ENCODE results near the gene MTHFSD.

The MTHFSD gene

GRCh38 chr16:86559802-86560305 lies 4.8 kb upstream of the MTHFSD start:
- no peaks in the 10 kb centered on the region for H3K9me3 ChIP-seq (ENCODE audit: insufficient read depth, low read length, severe bottlenecking)
- H3K4me1 ChIP-seq (ENCODE audit: insufficient read depth, low read length): peaks cover 21% of the 10 kb centered on the region
- H4K20me1 ChIP-seq (ENCODE audit: insufficient read depth, low read length): no peaks in the 10 kb centered on the region
- H3K27ac ChIP-seq (ENCODE audit: low read length): no peak overlapping the region
- no peaks in the 10 kb centered on the region for H3K36me3 ChIP-seq (ENCODE audit: insufficient read depth, low read length)
- H3K9ac ChIP-seq (ENCODE audit: low read depth, low read length): no peak overlapping the region
- no peak overlapping the region for H2AFZ ChIP-seq (ENCODE audit: low read depth, low read length)
- no peak for ATAC-seq (ENCODE audit: insufficient read depth, low read depth)
- peaks cover 8% of the 10 kb centered on the region for H3K27me3 ChIP-seq (ENCODE audit: insufficient read depth, low read length, poor library complexity)
- DNase-seq: no peak
- TF ChIP-seq CTCF (IDR thresholded peaks at IDR 0.05; ENCODE audit: borderline replicate concordance, extremely low read depth, low read length, poor library complexity, severe bottlenecking): no peak
- no peak for TF ChIP-seq EZH2 (IDR thresholded peaks at IDR 0.05; ENCODE audit: borderline replicate concordance, low read depth, low read length, severe bottlenecking)
- peaks cover under 1% of the 10 kb centered on the region; the same call in 1 of the 2 replicates for H3K79me2 ChIP-seq (ENCODE audit: insufficient read depth, low read length)
- H3K4me3 ChIP-seq (ENCODE audit: low read depth in 1 of 2, low read length in 2 of 2): no peak overlapping the region
- no peak overlapping the region for H3K4me2 ChIP-seq (ENCODE audit: insufficient read depth, low read length)

GRCh38 chr16:86558355-86559193 lies 3.5 kb upstream of the MTHFSD start:
- H3K4me1 ChIP-seq (ENCODE audit: insufficient read depth, low read length): peaks cover 24% of the 10 kb centered on the region
- no peaks in the 10 kb centered on the region for H3K27me3 ChIP-seq (ENCODE audit: insufficient read depth, low read length, poor library complexity)
- ATAC-seq (ENCODE audit: insufficient read depth, low read depth): no peak
- no peaks in the 10 kb centered on the region for H4K20me1 ChIP-seq (ENCODE audit: insufficient read depth, low read length)
- no peak overlapping the region for H3K4me2 ChIP-seq (ENCODE audit: insufficient read depth, low read length)
- DNase-seq: no peak
- no peak overlapping the region for H3K9ac ChIP-seq (ENCODE audit: low read depth, low read length)
- H2AFZ ChIP-seq (ENCODE audit: low read depth, low read length): 0 out of 2 replicates have a peak overlapping the region, but pooled peaks have one; percentile 31
- no peaks in the 10 kb centered on the region; the same call in 1 of the 2 replicates for H3K36me3 ChIP-seq (ENCODE audit: insufficient read depth, low read length)
- H3K9me3 ChIP-seq (ENCODE audit: insufficient read depth, low read length, severe bottlenecking): no peaks in the 10 kb centered on the region
- no peak overlapping the region for H3K27ac ChIP-seq (ENCODE audit: low read length)
- H3K4me3 ChIP-seq (ENCODE audit: low read depth in 1 of 2, low read length in 2 of 2): no peak overlapping the region
- TF ChIP-seq CTCF (IDR thresholded peaks at IDR 0.05; ENCODE audit: borderline replicate concordance, extremely low read depth, low read length, poor library complexity, severe bottlenecking) (no peak), EZH2 (IDR thresholded peaks at IDR 0.05; ENCODE audit: borderline replicate concordance, low read depth, low read length, severe bottlenecking) (no peak)
- peaks cover 11% of the 10 kb centered on the region for H3K79me2 ChIP-seq (ENCODE audit: insufficient read depth, low read length)

GRCh38 chr16:86557587-86557986 lies 2.6 kb upstream of the MTHFSD start:
- no peak overlapping the region for H3K4me2 ChIP-seq (ENCODE audit: insufficient read depth, low read length)
- no peak for TF ChIP-seq CTCF (IDR thresholded peaks at IDR 0.05; ENCODE audit: borderline replicate concordance, extremely low read depth, low read length, poor library complexity, severe bottlenecking)
- TF ChIP-seq EZH2 (IDR thresholded peaks at IDR 0.05; ENCODE audit: borderline replicate concordance, low read depth, low read length, severe bottlenecking): no peak
- no peak overlapping the region for H3K4me3 ChIP-seq (ENCODE audit: low read depth in 1 of 2, low read length in 2 of 2)
- no peaks in the 10 kb centered on the region for H4K20me1 ChIP-seq (ENCODE audit: insufficient read depth, low read length)
- H3K9me3 ChIP-seq (ENCODE audit: insufficient read depth, low read length, severe bottlenecking): no peaks in the 10 kb centered on the region
- no peak overlapping the region for H2AFZ ChIP-seq (ENCODE audit: low read depth, low read length)
- H3K27me3 ChIP-seq (ENCODE audit: insufficient read depth, low read length, poor library complexity): no peaks in the 10 kb centered on the region
- H3K4me1 ChIP-seq (ENCODE audit: insufficient read depth, low read length): peaks cover 29% of the 10 kb centered on the region
- no peak for DNase-seq
- H3K27ac ChIP-seq (ENCODE audit: low read length): no peak overlapping the region
- H3K36me3 ChIP-seq (ENCODE audit: insufficient read depth, low read length): no peaks in the 10 kb centered on the region; the same call in 1 of the 2 replicates
- peaks cover 11% of the 10 kb centered on the region for H3K79me2 ChIP-seq (ENCODE audit: insufficient read depth, low read length)
- ATAC-seq (ENCODE audit: insufficient read depth, low read depth): no peak
- H3K9ac ChIP-seq (ENCODE audit: low read depth, low read length): no peak overlapping the region

Measured in DND-41 (cell line).